Caco-2 (cell line): ENCODE results near the gene PLCZ1. TPM values are rescaled to one million over a fixed set of nuclear protein-coding genes. Genes with fewer than 3 reads are reported as not detected.
"Not testable (repeated sequence)": the region's sequence is repeated elsewhere in the genome, so short reads cannot be mapped to it uniquely, and the experiment has no call there.

Source experiments
- Bru-seq: library from RNA; stranded (reverse); fragments of 400-500 nt; gene quantifications from one replicate; lab custom pipeline; 2021; lab: Mats Ljungman, UMichigan
- BruChase-seq, 2 experiments: library from RNA; stranded (reverse); fragments of 400-500 nt; gene quantifications; one replicate each; lab custom pipeline; 2021; lab: Mats Ljungman, UMichigan
- BruUV-seq: library from RNA; stranded (reverse); fragments of 400-500 nt; replicated peaks from 2 replicates; lab custom pipeline; 2021; lab: Mats Ljungman, UMichigan
- CTCF ChIA-PET: fragments of 300-600 bp; sonication (Branson Sonifier 250); formaldehyde crosslinking; loops from one replicate; lab custom pipeline; 2022; ENCODE audit warnings: antibody characterized with exemption; lab: Charles Lee
- POLR2A ChIA-PET: fragments of 300-600 bp; sonication (Branson Sonifier 250); formaldehyde crosslinking; loops from one replicate; lab custom pipeline; 2022; ENCODE audit warnings: antibody characterized with exemption; lab: Charles Lee
- DNase-seq, 2 experiments: peaks; one replicate each; pipeline versions ENCODE4 v3.0.0 to v3.0.0-alpha.2; 2020 to 2022
- H3K27me3 ChIP-seq: replicated peaks from 2 replicates; pipeline ENCODE4 v1.6.0; 2011; ENCODE audit warnings: low read length; ENCODE audit not compliant: control insufficient read depth, insufficient read depth
- H3K36me3 ChIP-seq: 2 replicates; pipeline ENCODE4 v1.5.1; 2011; ENCODE audit warnings: low read length; ENCODE audit not compliant: control insufficient read depth, insufficient read depth
- H3K4me1 ChIP-seq: fragments of 250-450 bp; sonication (Bioruptor Pico); 2 replicates; pipeline ENCODE4 v1.5.1; 2020; ENCODE audit warnings: mild to moderate bottlenecking
- H3K4me3 ChIP-seq: 2 replicates; pipeline ENCODE4 v1.5.1; 2011; ENCODE audit warnings: low read depth, mild to moderate bottlenecking, control low read depth, low read length
- H3K9me3 ChIP-seq: fragments of 250-450 bp; sonication (Bioruptor Pico); 2 replicates; pipeline ENCODE4 v1.5.1; 2020; ENCODE audit warnings: mild to moderate bottlenecking, moderate library complexity
- H3K27ac Mint-ChIP-seq: one replicate; pipeline ENCODE4 v1.8.0; 2022; ENCODE audit warnings: mixed read lengths; ENCODE audit not compliant: unreplicated experiment
- H3K27me3 Mint-ChIP-seq: one replicate; pipeline ENCODE4 v1.8.0; 2022; ENCODE audit warnings: mixed read lengths; ENCODE audit not compliant: insufficient read depth, unreplicated experiment
- H3K36me3 Mint-ChIP-seq: one replicate; pipeline ENCODE4 v1.8.0; 2022; ENCODE audit warnings: mild to moderate bottlenecking, mixed read lengths; ENCODE audit not compliant: insufficient read depth, unreplicated experiment
- H3K4me1 Mint-ChIP-seq: one replicate; pipeline ENCODE4 v1.8.0; 2022; ENCODE audit warnings: low read depth, mixed read lengths; ENCODE audit not compliant: unreplicated experiment
- H3K4me3 Mint-ChIP-seq: one replicate; pipeline ENCODE4 v1.8.0; 2022; ENCODE audit warnings: mild to moderate bottlenecking, moderate library complexity, mixed read lengths; ENCODE audit not compliant: unreplicated experiment
- H3K9me3 Mint-ChIP-seq: one replicate; pipeline ENCODE4 v1.8.0; 2022; ENCODE audit warnings: mixed read lengths; ENCODE audit not compliant: unreplicated experiment
- CTCF ChIP-seq, 2 experiments: fragments of 200-600 bp in 1 of 2; IDR thresholded peaks; 1 replicate in 1 of 2; 2 replicates in 1 of 2; pipeline versions ENCODE4 v1.5.1 to v1.8.0; 2011 to 2022; ENCODE audit warnings: antibody characterized with exemption in 1 of 2, control low read depth in 1 of 2, inconsistent platforms in 1 of 2, low read depth in 1 of 2, low read length in 1 of 2, mild to moderate bottlenecking in 1 of 2, moderate library complexity in 1 of 2; ENCODE audit not compliant: insufficient read depth in 1 of 2, severe bottlenecking in 1 of 2, unreplicated experiment in 1 of 2
- intact Hi-C: fragments of 100-400 bp; cut with micrococcal nuclease; formaldehyde crosslinking; loops from one replicate; pipeline ENCODE4 v1.10.0; 2022; ENCODE audit not compliant: unreplicated experiment
- long read RNA-seq: library from polyadenylated mRNA; stranded (forward); transcript quantifications from one replicate; pipeline ENCODE4 v2.0.0, GENCODE V29; 2022
- total RNA-seq: library from RNA; stranded (reverse); gene quantifications from 2 replicates; pipeline ENCODE4 v1.2.3, GENCODE V29; 2022

Gene PLCZ1
- total RNA-seq = not detected in 2 replicates
- percentile 1 among the genes with signal in this experiment for Bru-seq, nascent RNA
- BruChase-seq, experiment 1, labeled RNA remaining after a 2-hour chase = not detected
- BruChase-seq, experiment 2, labeled RNA remaining after a 6-hour chase = not detected
- long read RNA-seq = 0 reads

GRCh38 chr12:18737819-18738218 lies at the start of gene PLCZ1, which contains the start of gene CAPZA3:
PLCZ1 (minus strand) TSS chr12:18738012; CDS start chr12:18737371, 641 bp downstream.
CAPZA3 (plus strand) TSS chr12:18738119; CDS start chr12:18738269, 150 bp downstream.
- no peak for TF ChIP-seq CTCF (IDR thresholded peaks at IDR 0.05; ENCODE audit: insufficient read depth in 1 of 2, low read depth in 1 of 2, low read length in 1 of 2, severe bottlenecking in 1 of 2, unreplicated experiment in 1 of 2)
- Histone ChIP-seq H3K27me3 (no peaks in the 10 kb centered on the region), H3K4me1 (no peaks in the 10 kb centered on the region), H3K9me3 (peaks cover 12% of the 10 kb centered on the region), H3K36me3 (no peaks in the 10 kb centered on the region), H3K4me3 (no peak within 1 kb of the TSS)
- H3K4me1 Mint-ChIP-seq = no peaks in the 10 kb centered on the region
- H3K27me3 Mint-ChIP-seq = peaks cover 4% of the 10 kb centered on the region
- intact Hi-C loops = no loop called here
- POLR2A ChIA-PET = no interaction called here
- H3K27ac Mint-ChIP-seq = no peak within 1 kb of the TSS
- CTCF ChIA-PET = no interaction called here
- no peaks in the 10 kb centered on the region for H3K36me3 Mint-ChIP-seq
- H3K9me3 Mint-ChIP-seq = peaks cover 13% of the 10 kb centered on the region
- no peak within 1 kb of the TSS for H3K4me3 Mint-ChIP-seq
- DNase-seq = no peak
- no TSS peak for BruUV-seq

GRCh38 chr12:18785465-18785864 lies 47.7 kb upstream of the PLCZ1 start:
- H3K36me3 Mint-ChIP-seq, H3K36me3 ChIP-seq, POLR2A ChIA-PET, H3K27ac Mint-ChIP-seq, H3K4me3 ChIP-seq, CTCF ChIA-PET, H3K4me1 Mint-ChIP-seq, H3K27me3 ChIP-seq, H3K9me3 ChIP-seq, H3K27me3 Mint-ChIP-seq, H3K9me3 Mint-ChIP-seq, H3K4me1 ChIP-seq, H3K4me3 Mint-ChIP-seq, BruUV-seq, intact Hi-C loops: not testable (repeated sequence)
- peak in 1 of 2 experiments; percentile 26 for DNase-seq

- no peaks in the 10 kb centered on the region for H3K27me3 ChIP-seq
- H3K9me3 Mint-ChIP-seq = no peaks in the 10 kb centered on the region
- H3K27ac Mint-ChIP-seq = no peak overlapping the region
- no peak overlapping the region for H3K4me3 ChIP-seq
- DNase-seq = no peak
- no peak overlapping the region for H3K4me3 Mint-ChIP-seq
- H3K36me3 ChIP-seq = no peaks in the 10 kb centered on the region
- no peak for TF ChIP-seq CTCF (IDR thresholded peaks at IDR 0.05; ENCODE audit: insufficient read depth in 1 of 2, low read depth in 1 of 2, low read length in 1 of 2, severe bottlenecking in 1 of 2, unreplicated experiment in 1 of 2)
- no peaks in the 10 kb centered on the region for H3K36me3 Mint-ChIP-seq
- H3K4me1 Mint-ChIP-seq = no peaks in the 10 kb centered on the region
- no peaks in the 10 kb centered on the region for H3K4me1 ChIP-seq
- no TSS peak for BruUV-seq
- ChIA-PET CTCF (no interaction called here), POLR2A (no interaction called here)
- intact Hi-C loops = no loop called here
- H3K27me3 Mint-ChIP-seq = no peaks in the 10 kb centered on the region
- 0 out of 2 replicates have a peak, but pooled peaks cover 4% of the 10 kb centered on the region for H3K9me3 ChIP-seq
Measured at GRCh38 chr12:18782827-18783226, 45.0 kb upstream of the PLCZ1 start.

GRCh38 chr12:18766479-18766878 lies 28.7 kb upstream of the PLCZ1 start:
- H3K4me3 ChIP-seq, DNase-seq, intact Hi-C loops, H3K27ac Mint-ChIP-seq, H3K27me3 ChIP-seq, H3K4me3 Mint-ChIP-seq, POLR2A ChIA-PET, H3K9me3 ChIP-seq, H3K36me3 Mint-ChIP-seq, CTCF ChIA-PET, H3K36me3 ChIP-seq, H3K4me1 Mint-ChIP-seq, H3K4me1 ChIP-seq, BruUV-seq: not testable (repeated sequence)
- peaks cover 19% of the 10 kb centered on the region for H3K9me3 Mint-ChIP-seq
- H3K27me3 Mint-ChIP-seq = peaks cover 12% of the 10 kb centered on the region
